Progenitor cell of endocrine pancreas (in vitro differentiated cells): ENCODE measurements around the gene KDM6A. TPM values are rescaled to one million over a fixed set of nuclear protein-coding genes. Genes with fewer than 3 reads are reported as not detected.

Source experiments
- DNase-seq: peaks from one replicate; pipeline ENCODE4 v3.0.0; 2021; ENCODE audit warnings: low spot score; ENCODE audit not compliant: unreplicated experiment
- H3K27ac Mint-ChIP-seq: 2 replicates; pipeline ENCODE4 v1.8.0; 2021; ENCODE audit warnings: mild to moderate bottlenecking, moderate library complexity, mixed read lengths
- H3K27me3 Mint-ChIP-seq: 2 replicates; pipeline ENCODE4 v1.8.0; 2021; ENCODE audit warnings: mixed read lengths
- H3K36me3 Mint-ChIP-seq: 2 replicates; pipeline ENCODE4 v1.8.0; 2022; ENCODE audit warnings: mixed read lengths; ENCODE audit not compliant: insufficient read depth
- H3K4me1 Mint-ChIP-seq: 2 replicates; pipeline ENCODE4 v1.8.0; 2021; ENCODE audit warnings: low read depth, mixed read lengths
- H3K4me3 Mint-ChIP-seq: 2 replicates; pipeline ENCODE4 v1.8.0; 2021; ENCODE audit warnings: low read depth, mild to moderate bottlenecking, moderate library complexity, mixed read lengths
- H3K9me3 Mint-ChIP-seq: 2 replicates; pipeline ENCODE4 v1.8.0; 2021; ENCODE audit warnings: low read depth, mixed read lengths
- total RNA-seq: library from RNA; stranded (reverse); gene quantifications from 2 replicates; pipeline ENCODE4 v1.2.1, GENCODE V29; 2021
- TF ChIP-seq, protein P1 (sequence below): fragments of 200-600 bp; sonication (generic); IDR thresholded peaks from one replicate; pipeline ENCODE4 v1.5.0; 2021; ENCODE audit warnings: antibody characterized with exemption, mild to moderate bottlenecking; ENCODE audit not compliant: unreplicated experiment

KDM6A gene
- total RNA-seq, 1 donor from 2014 or later: 112 TPM

DNA sequence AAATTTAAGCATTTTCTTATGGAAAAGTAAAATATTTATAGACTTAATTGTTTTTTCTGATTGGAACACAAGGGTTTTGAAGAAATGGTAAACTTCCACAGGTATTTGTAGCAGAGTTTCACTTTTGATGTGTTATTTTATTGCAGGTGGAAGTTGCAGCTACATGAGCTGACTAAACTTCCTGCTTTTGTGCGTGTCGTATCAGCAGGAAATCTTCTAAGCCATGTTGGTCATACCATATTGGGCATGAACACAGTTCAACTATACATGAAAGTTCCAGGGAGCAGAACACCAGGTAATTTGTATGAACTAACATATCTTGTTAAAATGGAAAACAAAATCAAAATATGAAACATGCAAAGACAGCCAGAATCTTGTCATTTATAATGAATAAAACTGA is 210.3 kb downstream of the KDM6A start:
- Mint-ChIP-seq H3K4me1 (no peaks in the 10 kb centered on the region), H3K36me3 (peaks cover 14% of the 10 kb centered on the region), H3K27me3 (no peaks in the 10 kb centered on the region), H3K27ac (no peak overlapping the region), H3K4me3 (no peak overlapping the region), H3K9me3 (peaks cover 9% of the 10 kb centered on the region)
- DNase-seq: no peak
- TF ChIP-seq, protein P1, sequence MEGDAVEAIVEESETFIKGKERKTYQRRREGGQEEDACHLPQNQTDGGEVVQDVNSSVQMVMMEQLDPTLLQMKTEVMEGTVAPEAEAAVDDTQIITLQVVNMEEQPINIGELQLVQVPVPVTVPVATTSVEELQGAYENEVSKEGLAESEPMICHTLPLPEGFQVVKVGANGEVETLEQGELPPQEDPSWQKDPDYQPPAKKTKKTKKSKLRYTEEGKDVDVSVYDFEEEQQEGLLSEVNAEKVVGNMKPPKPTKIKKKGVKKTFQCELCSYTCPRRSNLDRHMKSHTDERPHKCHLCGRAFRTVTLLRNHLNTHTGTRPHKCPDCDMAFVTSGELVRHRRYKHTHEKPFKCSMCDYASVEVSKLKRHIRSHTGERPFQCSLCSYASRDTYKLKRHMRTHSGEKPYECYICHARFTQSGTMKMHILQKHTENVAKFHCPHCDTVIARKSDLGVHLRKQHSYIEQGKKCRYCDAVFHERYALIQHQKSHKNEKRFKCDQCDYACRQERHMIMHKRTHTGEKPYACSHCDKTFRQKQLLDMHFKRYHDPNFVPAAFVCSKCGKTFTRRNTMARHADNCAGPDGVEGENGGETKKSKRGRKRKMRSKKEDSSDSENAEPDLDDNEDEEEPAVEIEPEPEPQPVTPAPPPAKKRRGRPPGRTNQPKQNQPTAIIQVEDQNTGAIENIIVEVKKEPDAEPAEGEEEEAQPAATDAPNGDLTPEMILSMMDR: no peak

DNA sequence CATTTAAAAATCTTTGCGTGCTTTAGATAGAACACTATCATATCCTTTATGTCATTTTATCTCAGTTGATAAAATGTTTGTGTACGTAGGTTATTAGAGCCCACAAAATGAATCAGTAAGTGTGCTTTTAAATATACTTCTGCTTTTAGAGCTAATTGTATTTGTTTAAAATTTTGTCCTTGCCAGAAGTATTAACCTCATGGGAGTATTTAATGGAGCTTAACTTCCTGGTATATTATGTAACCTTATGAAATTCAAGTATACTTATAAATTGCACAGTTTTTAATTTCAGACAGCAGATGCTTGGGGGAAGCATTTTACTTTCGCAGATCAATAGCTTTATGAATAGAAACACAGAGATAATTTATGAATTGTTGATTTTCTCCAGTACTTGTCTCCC is 237.5 kb downstream of the KDM6A start:
- no peaks in the 10 kb centered on the region for H3K27me3 Mint-ChIP-seq
- no peak overlapping the region for H3K4me3 Mint-ChIP-seq
- TF ChIP-seq, protein P1: no peak
- no peak for DNase-seq
- peaks cover 25% of the 10 kb centered on the region for H3K36me3 Mint-ChIP-seq
- peaks cover 3% of the 10 kb centered on the region for H3K4me1 Mint-ChIP-seq
- peaks cover 19% of the 10 kb centered on the region for H3K9me3 Mint-ChIP-seq
- H3K27ac Mint-ChIP-seq: no peak overlapping the region

DNA sequence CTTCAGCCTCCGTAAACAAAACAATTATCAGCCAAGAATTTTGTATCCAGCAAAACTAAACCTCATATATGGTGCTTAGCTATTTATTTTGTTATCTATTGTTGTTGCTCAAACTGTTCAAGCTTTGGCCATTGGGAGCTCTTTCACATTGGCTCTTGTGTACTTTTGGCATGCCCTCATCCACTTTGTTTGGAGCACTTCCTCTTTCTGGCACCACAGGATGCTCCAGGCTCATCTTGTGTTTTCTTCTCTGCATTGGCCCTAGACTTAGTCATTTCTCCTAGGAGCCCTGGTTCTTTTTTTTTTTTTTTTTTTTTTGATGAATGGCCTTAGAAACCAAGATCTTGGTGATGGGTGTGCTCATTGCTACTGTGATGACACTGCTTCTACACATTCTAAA is 253.2 kb downstream of the KDM6A start:
- TF ChIP-seq, protein P1: no peak
- H3K9me3 Mint-ChIP-seq: peaks cover 66% of the 10 kb centered on the region
- H3K36me3 Mint-ChIP-seq: peaks cover 2% of the 10 kb centered on the region

DNA sequence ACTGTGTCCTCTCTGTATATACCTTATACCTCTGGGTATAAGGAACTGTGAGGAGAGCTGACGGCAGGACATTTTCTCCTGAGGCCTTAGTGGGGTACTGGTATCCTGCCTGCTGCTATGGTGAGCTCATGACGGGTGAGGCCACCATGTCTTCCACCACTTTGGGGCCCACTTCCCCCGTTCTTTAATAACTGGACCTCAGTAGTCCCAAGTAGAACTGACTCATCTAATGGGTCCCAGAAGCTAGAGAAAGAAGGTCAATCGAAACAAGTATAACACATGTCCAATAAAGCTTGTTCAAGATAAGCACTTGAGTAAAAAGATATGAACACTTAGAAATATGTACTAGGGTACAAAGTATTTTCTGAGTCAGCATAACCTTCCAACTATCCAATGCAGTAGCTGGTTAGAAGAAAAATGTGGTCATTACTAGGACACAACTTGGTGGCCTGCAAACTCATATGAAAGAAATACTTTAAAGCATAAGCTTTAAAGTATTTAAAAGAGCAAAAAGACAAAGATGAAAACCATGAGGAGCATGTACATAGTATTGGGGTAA is 256.0 kb downstream of the KDM6A start:
- TF ChIP-seq, protein P1: no peak
- no peak for DNase-seq
- no peaks in the 10 kb centered on the region for H3K27me3 Mint-ChIP-seq
- no peak overlapping the region for H3K4me3 Mint-ChIP-seq
- H3K27ac Mint-ChIP-seq: no peak overlapping the region
- no peaks in the 10 kb centered on the region for H3K4me1 Mint-ChIP-seq
- H3K9me3 Mint-ChIP-seq: peaks cover 55% of the 10 kb centered on the region
- peaks cover 2% of the 10 kb centered on the region for H3K36me3 Mint-ChIP-seq

More for the DNA sequence above, 253.2 kb downstream of the KDM6A start:
- H3K27ac Mint-ChIP-seq: no peak overlapping the region
- no peaks in the 10 kb centered on the region for H3K27me3 Mint-ChIP-seq
- no peak for DNase-seq
- H3K4me1 Mint-ChIP-seq: no peaks in the 10 kb centered on the region
- no peak overlapping the region for H3K4me3 Mint-ChIP-seq

DNA sequence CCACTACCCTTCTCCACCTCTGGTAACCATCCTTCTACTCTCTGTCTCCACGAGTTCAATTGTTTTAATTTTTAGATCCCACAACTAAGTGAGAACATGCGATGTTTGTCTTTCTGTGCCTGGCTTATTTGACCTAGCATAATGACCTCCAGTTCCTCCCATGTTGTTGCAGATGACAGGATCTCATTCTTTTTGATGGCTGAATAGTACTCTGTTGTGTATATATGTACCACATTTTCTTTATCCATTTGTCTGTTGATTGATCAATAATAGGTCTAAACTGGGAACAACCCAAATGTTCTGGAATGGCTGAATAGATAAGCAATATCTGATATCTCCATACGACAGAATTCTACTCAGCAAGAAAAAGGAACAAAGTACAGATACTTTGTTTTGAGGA is 260.5 kb downstream of the KDM6A start:
- Mint-ChIP-seq H3K4me1 (no peaks in the 10 kb centered on the region), H3K27me3 (no peaks in the 10 kb centered on the region), H3K9me3 (peaks cover 47% of the 10 kb centered on the region), H3K27ac (no peak overlapping the region), H3K36me3 (no peaks in the 10 kb centered on the region), H3K4me3 (no peak overlapping the region)
- TF ChIP-seq, protein P1: no peak
- no peak for DNase-seq
